ENCODE measurements around the gene SYT17. TPM values are rescaled to one million over a fixed set of nuclear protein-coding genes. Genes with fewer than 3 reads are reported as not detected.

Gene SYT17
- total and polyA plus RNA-seq, 3 donors from 2014 or later = 0.75 to 3.7 (median 3.1) TPM

- 93 to 97% methylated on average over 8 to 13 of the region's 13 CpGs for WGBS, 2 donors
- no peak for DNase-seq
- no peaks in the 10 kb centered on the region for H3K9me3 ChIP-seq
Measured at GRCh38 chr16:19239511-19240155, 71.6 kb downstream of the SYT17 start.

DNA sequence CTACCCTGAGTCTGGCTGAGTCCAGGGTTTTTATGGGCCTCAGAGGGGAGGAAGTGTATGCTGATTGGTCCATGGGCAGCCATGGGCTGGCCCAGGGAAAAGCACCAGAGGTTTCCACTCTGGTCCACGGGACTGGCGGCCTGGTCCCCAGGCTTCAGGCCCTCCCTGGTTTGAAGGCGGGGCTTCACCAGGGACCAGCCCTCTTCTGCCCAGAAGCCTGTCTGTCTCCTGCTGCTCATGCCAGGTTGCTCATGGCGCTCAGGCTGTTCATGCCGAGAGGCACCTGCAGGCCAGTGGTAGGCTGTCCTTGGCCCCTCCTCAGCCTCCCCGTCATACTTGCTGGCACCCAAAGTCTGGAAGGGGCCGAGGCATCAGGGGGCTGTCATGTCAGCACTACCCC is 72.5 kb downstream of the SYT17 start:
- no peaks in the 10 kb centered on the region for H3K27me3 ChIP-seq
- DNase-seq = no peak
- TF ChIP-seq POLR2A (IDR thresholded peaks at IDR 0.05) = no peak
- TF ChIP-seq, protein P1, sequence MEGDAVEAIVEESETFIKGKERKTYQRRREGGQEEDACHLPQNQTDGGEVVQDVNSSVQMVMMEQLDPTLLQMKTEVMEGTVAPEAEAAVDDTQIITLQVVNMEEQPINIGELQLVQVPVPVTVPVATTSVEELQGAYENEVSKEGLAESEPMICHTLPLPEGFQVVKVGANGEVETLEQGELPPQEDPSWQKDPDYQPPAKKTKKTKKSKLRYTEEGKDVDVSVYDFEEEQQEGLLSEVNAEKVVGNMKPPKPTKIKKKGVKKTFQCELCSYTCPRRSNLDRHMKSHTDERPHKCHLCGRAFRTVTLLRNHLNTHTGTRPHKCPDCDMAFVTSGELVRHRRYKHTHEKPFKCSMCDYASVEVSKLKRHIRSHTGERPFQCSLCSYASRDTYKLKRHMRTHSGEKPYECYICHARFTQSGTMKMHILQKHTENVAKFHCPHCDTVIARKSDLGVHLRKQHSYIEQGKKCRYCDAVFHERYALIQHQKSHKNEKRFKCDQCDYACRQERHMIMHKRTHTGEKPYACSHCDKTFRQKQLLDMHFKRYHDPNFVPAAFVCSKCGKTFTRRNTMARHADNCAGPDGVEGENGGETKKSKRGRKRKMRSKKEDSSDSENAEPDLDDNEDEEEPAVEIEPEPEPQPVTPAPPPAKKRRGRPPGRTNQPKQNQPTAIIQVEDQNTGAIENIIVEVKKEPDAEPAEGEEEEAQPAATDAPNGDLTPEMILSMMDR (IDR thresholded peaks at IDR 0.05) = no peak
- intact Hi-C loops (cut with DNase I; ENCODE audit: low total_unique reads) = no loop called here
- no peak overlapping the region for H3K27ac ChIP-seq
- H3K36me3 ChIP-seq (ENCODE audit: low read depth, missing control alignments) = no peaks in the 10 kb centered on the region
- no peaks in the 10 kb centered on the region for H3K9me3 ChIP-seq
- H3K4me3 ChIP-seq = no peak overlapping the region
- H3K4me1 ChIP-seq = no peaks in the 10 kb centered on the region
- 92 to 100% methylated on average over 5 to 6 of the region's 7 CpGs for WGBS, 2 donors

More at GRCh38 chr16:19239511-19240155, 71.6 kb downstream of the SYT17 start:
- TF ChIP-seq, protein P1 (IDR thresholded peaks at IDR 0.05) = no peak
- H3K4me1 ChIP-seq = no peaks in the 10 kb centered on the region
- intact Hi-C loops (cut with DNase I; ENCODE audit: low total_unique reads) = no loop called here
- no peak overlapping the region for H3K27ac ChIP-seq
- H3K27me3 ChIP-seq = no peaks in the 10 kb centered on the region
- H3K4me3 ChIP-seq = no peak overlapping the region
- no peaks in the 10 kb centered on the region for H3K36me3 ChIP-seq (ENCODE audit: low read depth, missing control alignments)

- WGBS, 2 donors = 95% methylated on average over 11 of the region's 11 CpGs; no CpG with 5 or more reads in 1 of the 2 donors
Measured at GRCh38 chr16:19241512-19241911, 73.5 kb downstream of the SYT17 start.

GRCh38 chr16:19242186-19242585 is 74.1 kb downstream of the SYT17 start:
- intact Hi-C loops (cut with DNase I; ENCODE audit: low total_unique reads) = no loop called here
- no peaks in the 10 kb centered on the region for H3K36me3 ChIP-seq (ENCODE audit: low read depth, missing control alignments)
- no peak overlapping the region for H3K4me3 ChIP-seq

More at GRCh38 chr16:19241512-19241911, 73.5 kb downstream of the SYT17 start:
- DNase-seq = no peak
- Histone ChIP-seq H3K27me3 (no peaks in the 10 kb centered on the region), H3K27ac (no peak overlapping the region), H3K4me1 (no peaks in the 10 kb centered on the region), H3K9me3 (no peaks in the 10 kb centered on the region), H3K36me3 (ENCODE audit: low read depth, missing control alignments) (no peaks in the 10 kb centered on the region), H3K4me3 (no peak overlapping the region)
- intact Hi-C loops (cut with DNase I; ENCODE audit: low total_unique reads) = no loop called here
- TF ChIP-seq, protein P1 (IDR thresholded peaks at IDR 0.05) = no peak
- TF ChIP-seq POLR2A (IDR thresholded peaks at IDR 0.05) = no peak

GRCh38 chr16:19242987-19243575 is 75.0 kb downstream of the SYT17 start:
- 64 to 91% methylated on average over 2 to 3 of the region's 3 CpGs for WGBS, 2 donors
- TF ChIP-seq POLR2A (IDR thresholded peaks at IDR 0.05) = no peak
- TF ChIP-seq, protein P1 (IDR thresholded peaks at IDR 0.05) = no peak
- Histone ChIP-seq H3K9me3 (no peaks in the 10 kb centered on the region), H3K4me3 (no peak overlapping the region), H3K4me1 (no peaks in the 10 kb centered on the region), H3K27me3 (no peaks in the 10 kb centered on the region), H3K36me3 (ENCODE audit: low read depth, missing control alignments) (no peaks in the 10 kb centered on the region), H3K27ac (no peak overlapping the region)
- no peak for DNase-seq
- intact Hi-C loops (cut with DNase I; ENCODE audit: low total_unique reads) = no loop called here

More at GRCh38 chr16:19242186-19242585, 74.1 kb downstream of the SYT17 start:
- DNase-seq = no peak
- Histone ChIP-seq H3K27me3 (no peaks in the 10 kb centered on the region), H3K27ac (no peak overlapping the region), H3K9me3 (no peaks in the 10 kb centered on the region), H3K4me1 (no peaks in the 10 kb centered on the region)
- no peak for TF ChIP-seq POLR2A (IDR thresholded peaks at IDR 0.05)
- 23 to 38% methylated on average over 1 of the region's 1 CpG for whole genome bisulfite sequencing, 2 donors

Measured in testis (tissue), 3 donors.